HUES6 (cell line): ENCODE results near the gene RSRC1.
"Not testable (repeated sequence)": the region's sequence is repeated elsewhere in the genome, so short reads cannot be mapped to it uniquely, and the experiment has no call there.

Experiments
- H3K27ac ChIP-seq: 2 replicates; pipeline ENCODE4 v1.7.0; 2013; ENCODE audit warnings: low read depth, mild to moderate bottlenecking, low read length, inconsistent platforms
- H3K27me3 ChIP-seq: 2 replicates; pipeline ENCODE4 v1.6.1; 2013; ENCODE audit warnings: low read length; ENCODE audit not compliant: control insufficient read depth, insufficient read depth
- H3K36me3 ChIP-seq: 2 replicates; pipeline ENCODE4 v1.6.1; 2013; ENCODE audit warnings: low read length; ENCODE audit not compliant: control insufficient read depth, insufficient read depth
- H3K4me1 ChIP-seq: 2 replicates; pipeline ENCODE4 v1.6.1; 2013; ENCODE audit warnings: low read length; ENCODE audit not compliant: control insufficient read depth, insufficient read depth
- H3K4me3 ChIP-seq: 2 replicates; pipeline ENCODE4 v1.5.1; 2013; ENCODE audit warnings: low read depth, low read length
- H3K9ac ChIP-seq: one replicate; pipeline ENCODE4 v1.6.1; 2013; ENCODE audit warnings: mild to moderate bottlenecking, low read length
- H3K9me3 ChIP-seq: 2 replicates; pipeline ENCODE4 v1.6.1; 2013; ENCODE audit warnings: low read depth, low read length; ENCODE audit not compliant: control insufficient read depth, insufficient read depth

RSRC1 gene

GRCh38 chr3:158329696-158330441 lies 220.0 kb downstream of the RSRC1 start:
- not testable (repeated sequence) for H3K36me3 ChIP-seq, H3K9me3 ChIP-seq, H3K27ac ChIP-seq, H3K27me3 ChIP-seq, H3K4me1 ChIP-seq
- Histone ChIP-seq H3K9ac (peak overlapping the region; percentile 58), H3K4me3 (peak overlapping the region; percentile 63)

DNA sequence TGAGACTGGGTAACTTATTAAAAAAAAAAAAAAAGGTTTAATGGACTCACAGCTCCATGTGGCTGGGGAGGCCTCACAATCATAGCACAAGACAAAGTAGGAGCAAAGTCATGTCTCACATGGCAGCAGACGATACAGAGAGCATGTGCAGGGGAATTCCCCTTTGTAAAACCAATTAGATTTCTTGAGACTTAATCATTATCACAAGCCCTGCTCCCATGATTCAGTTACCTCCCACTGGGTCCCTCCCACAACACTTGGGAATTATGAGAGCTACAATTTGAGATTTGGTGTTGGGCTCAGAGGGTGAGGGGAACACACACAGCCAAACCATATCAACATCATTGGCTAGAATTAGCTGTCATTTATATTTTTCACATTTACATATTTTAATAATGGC lies 221.0 kb downstream of the RSRC1 start:
- no peak overlapping the region for H3K9ac ChIP-seq
- H3K4me1 ChIP-seq: peaks cover 8% of the 10 kb centered on the region; the same call in 1 of the 2 replicates
- H3K36me3 ChIP-seq: no peaks in the 10 kb centered on the region
- H3K27ac ChIP-seq: no peak overlapping the region
- no peaks in the 10 kb centered on the region for H3K27me3 ChIP-seq
- H3K9me3 ChIP-seq: no peaks in the 10 kb centered on the region
- no peak overlapping the region for H3K4me3 ChIP-seq

DNA sequence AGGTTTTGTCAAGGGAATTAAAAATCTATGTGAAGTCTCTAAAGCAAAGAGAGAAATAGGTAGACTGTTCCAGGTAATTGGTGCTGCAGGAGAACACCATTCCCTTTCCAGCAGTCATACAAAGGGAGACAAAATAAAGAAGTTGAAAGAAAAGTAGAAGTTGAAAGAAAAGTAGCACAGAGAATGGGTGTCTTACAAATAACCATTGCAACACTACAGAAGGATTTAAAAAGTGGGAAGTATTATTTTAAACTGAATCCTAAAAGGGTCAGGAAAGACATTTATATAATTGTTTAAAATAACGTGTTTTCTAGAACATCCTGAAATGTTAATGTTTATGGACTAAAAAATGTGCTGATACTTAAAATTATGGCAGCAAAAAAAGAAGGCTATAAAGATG lies 223.8 kb downstream of the RSRC1 start:
- Histone ChIP-seq H3K4me1 (peaks cover 8% of the 10 kb centered on the region; the same call in 1 of the 2 replicates), H3K27ac (no peak overlapping the region)

GRCh38 chr3:158337110-158337509 lies 227.2 kb downstream of the RSRC1 start:
- H3K36me3 ChIP-seq: no peaks in the 10 kb centered on the region
- H3K4me1 ChIP-seq: 0 out of 2 replicates have a peak, but pooled peaks cover 5% of the 10 kb centered on the region
- no peak overlapping the region for H3K9ac ChIP-seq
- no peak overlapping the region for H3K27ac ChIP-seq
- H3K4me3 ChIP-seq: no peak overlapping the region
- 0 out of 2 replicates have a peak, but pooled peaks cover 2% of the 10 kb centered on the region for H3K9me3 ChIP-seq
- H3K27me3 ChIP-seq: no peaks in the 10 kb centered on the region

More for the DNA sequence above, 223.8 kb downstream of the RSRC1 start:
- Histone ChIP-seq H3K9ac (no peak overlapping the region), H3K27me3 (no peaks in the 10 kb centered on the region), H3K36me3 (no peaks in the 10 kb centered on the region), H3K9me3 (no peaks in the 10 kb centered on the region), H3K4me3 (no peak overlapping the region)

- H3K36me3 ChIP-seq: no peaks in the 10 kb centered on the region
- H3K27me3 ChIP-seq: no peaks in the 10 kb centered on the region
- no peak overlapping the region for H3K4me3 ChIP-seq
- no peak overlapping the region for H3K27ac ChIP-seq
- 0 out of 2 replicates have a peak, but pooled peaks cover 2% of the 10 kb centered on the region for H3K9me3 ChIP-seq
- no peak overlapping the region for H3K9ac ChIP-seq
- 0 out of 2 replicates have a peak, but pooled peaks cover 3% of the 10 kb centered on the region for H3K4me1 ChIP-seq
Observed at GRCh38 chr3:158339638-158340037, 229.7 kb downstream of the RSRC1 start.

DNA sequence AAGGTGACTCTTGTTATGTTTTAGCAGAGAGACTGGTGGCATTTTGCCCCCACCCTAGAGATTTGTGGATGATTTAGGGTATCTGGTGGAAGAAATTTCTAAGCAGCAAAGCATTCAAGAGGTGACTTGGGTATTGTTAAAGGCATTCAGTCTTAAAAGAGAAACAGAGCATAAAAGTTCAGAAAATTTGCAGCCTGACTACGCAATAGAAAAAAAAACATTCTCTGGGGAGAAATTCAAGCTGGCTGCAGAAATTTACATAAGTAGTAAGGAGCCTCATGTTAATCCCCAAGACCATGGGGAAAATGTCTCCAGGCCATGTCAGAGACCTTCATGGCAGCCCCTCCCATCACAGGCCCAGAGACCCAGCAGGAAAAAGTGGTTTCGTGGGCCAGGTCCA lies 231.1 kb downstream of the RSRC1 start:
- not testable (repeated sequence) for H3K4me1 ChIP-seq, H3K4me3 ChIP-seq, H3K36me3 ChIP-seq, H3K9me3 ChIP-seq, H3K27ac ChIP-seq, H3K27me3 ChIP-seq, H3K9ac ChIP-seq

DNA sequence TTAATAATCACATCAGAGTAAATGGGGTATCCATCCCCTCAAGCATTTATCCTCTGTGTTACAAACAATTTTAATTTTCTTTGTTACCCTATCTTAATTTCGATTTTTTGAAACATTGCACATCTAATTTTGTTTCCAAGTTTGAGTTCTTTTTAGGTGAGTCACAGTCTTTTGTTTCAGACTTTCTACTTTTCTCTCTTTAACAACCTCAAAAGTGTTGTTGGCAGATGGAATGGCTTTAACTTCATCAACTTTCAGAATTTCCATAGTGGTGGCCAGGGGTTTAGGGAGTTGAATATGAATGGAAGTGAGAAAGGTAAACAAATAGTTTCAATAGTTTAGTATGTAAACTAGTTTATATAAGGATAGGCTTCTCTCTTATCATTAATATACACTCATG lies 238.1 kb downstream of the RSRC1 start:
- no peaks in the 10 kb centered on the region for H3K36me3 ChIP-seq
- no peaks in the 10 kb centered on the region; the same call in 1 of the 2 replicates for H3K4me1 ChIP-seq
- no peaks in the 10 kb centered on the region for H3K9me3 ChIP-seq
- H3K9ac ChIP-seq: no peak overlapping the region
- H3K27me3 ChIP-seq: no peaks in the 10 kb centered on the region
- H3K27ac ChIP-seq: no peak overlapping the region; the same call in 1 of the 2 replicates
- H3K4me3 ChIP-seq: no peak overlapping the region

DNA sequence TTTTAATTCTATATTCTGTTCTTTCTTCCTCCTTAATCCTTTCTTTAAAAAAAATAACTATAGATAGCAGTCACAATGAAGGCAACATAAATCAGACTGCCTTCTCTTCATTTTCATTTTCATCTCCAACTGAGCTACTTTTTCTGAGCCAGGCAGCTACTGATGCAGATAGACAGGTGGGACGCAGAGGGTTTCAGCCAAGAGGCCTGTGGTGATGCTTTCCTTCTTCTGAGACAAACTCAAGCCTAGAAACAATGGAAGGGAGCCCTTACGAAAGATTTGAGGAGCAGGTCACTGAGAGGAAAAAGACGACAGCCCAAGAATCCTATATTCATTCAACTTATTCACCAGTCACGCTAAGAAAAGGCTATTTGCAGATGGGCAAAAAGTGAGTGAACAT lies 241.1 kb downstream of the RSRC1 start:
- H3K4me3 ChIP-seq: no peak overlapping the region
- H3K9me3 ChIP-seq: no peaks in the 10 kb centered on the region
- H3K27ac ChIP-seq: no peak overlapping the region
- no peaks in the 10 kb centered on the region for H3K36me3 ChIP-seq
- H3K27me3 ChIP-seq: no peaks in the 10 kb centered on the region
- H3K9ac ChIP-seq: no peak overlapping the region
- H3K4me1 ChIP-seq: no peaks in the 10 kb centered on the region; the same call in 1 of the 2 replicates

GRCh38 chr3:158352551-158352950 lies 242.7 kb downstream of the RSRC1 start:
- Histone ChIP-seq H3K27me3 (no peaks in the 10 kb centered on the region), H3K4me3 (no peak overlapping the region), H3K27ac (no peak overlapping the region), H3K9me3 (no peaks in the 10 kb centered on the region), H3K36me3 (no peaks in the 10 kb centered on the region), H3K4me1 (no peaks in the 10 kb centered on the region; the same call in 1 of the 2 replicates), H3K9ac (no peak overlapping the region)

DNA sequence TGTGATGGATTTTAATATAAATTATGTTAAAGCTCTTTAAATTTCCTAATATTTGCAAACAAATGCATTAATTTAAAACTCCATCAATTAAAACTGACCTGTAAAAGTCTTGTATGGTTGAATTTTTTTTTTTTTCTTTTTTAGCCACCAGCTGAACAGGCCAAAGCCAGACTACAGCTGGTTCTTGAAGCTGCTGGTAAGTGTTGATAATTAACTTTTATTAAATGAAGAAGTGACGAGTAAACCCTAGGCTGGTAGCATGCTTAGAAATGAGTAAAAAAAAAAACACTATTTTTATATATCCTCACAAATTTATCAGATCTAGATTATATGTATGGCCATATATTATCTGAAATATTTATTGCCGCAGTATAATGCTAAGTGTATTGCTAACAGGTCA lies 244.8 kb downstream of the RSRC1 start:
- H3K9ac ChIP-seq: no peak overlapping the region
- no peaks in the 10 kb centered on the region for H3K27me3 ChIP-seq
- no peaks in the 10 kb centered on the region for H3K36me3 ChIP-seq
- H3K4me3 ChIP-seq: no peak overlapping the region
- no peaks in the 10 kb centered on the region for H3K4me1 ChIP-seq
- H3K9me3 ChIP-seq: no peaks in the 10 kb centered on the region
- H3K27ac ChIP-seq: no peak overlapping the region

DNA sequence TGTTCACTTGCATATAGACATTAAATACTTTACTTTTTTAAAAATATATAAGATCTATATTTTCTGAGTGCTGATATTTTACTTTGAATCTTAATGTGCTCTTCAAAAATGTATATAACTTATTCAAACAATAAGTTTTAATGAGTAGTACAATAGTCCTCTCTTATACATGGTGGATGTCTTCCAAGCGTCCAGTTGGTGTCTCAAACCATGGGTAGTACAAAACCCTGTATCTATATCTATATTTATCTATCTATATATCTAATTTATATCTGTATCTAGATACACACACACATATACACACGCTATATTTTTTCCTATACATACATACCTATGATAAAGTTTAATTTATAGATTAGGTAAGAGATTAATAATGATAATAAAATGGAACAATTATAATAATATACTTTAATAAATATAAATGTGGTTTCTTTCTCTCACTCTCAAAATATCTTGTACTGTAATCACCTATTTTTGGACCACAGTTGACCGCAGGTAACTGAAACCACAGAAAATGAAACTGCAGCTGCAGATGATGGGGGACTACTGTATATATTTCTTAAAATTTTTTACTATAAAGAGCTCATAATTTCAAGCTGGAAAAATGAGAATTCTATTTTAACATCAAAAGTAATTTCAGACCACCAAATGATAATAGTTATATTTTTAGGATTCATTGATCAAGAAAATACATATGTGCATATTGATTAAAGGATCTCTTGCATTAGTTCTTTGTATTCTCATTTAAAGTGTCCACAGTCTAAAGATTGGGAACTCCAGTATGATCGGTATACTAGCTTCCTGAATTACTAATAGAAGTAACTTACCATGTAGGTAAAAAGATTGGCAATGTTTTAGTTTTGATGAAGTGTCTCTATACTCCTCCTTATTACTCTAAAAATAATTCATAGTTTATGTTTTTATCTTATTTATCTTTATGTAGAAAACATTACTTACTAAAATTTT lies 246.0 kb downstream of the RSRC1 start:
- H3K9ac ChIP-seq: no peak overlapping the region
- no peaks in the 10 kb centered on the region for H3K36me3 ChIP-seq
- no peaks in the 10 kb centered on the region for H3K4me1 ChIP-seq
- no peaks in the 10 kb centered on the region for H3K27me3 ChIP-seq
- H3K9me3 ChIP-seq: no peaks in the 10 kb centered on the region
- H3K4me3 ChIP-seq: no peak overlapping the region
- H3K27ac ChIP-seq: no peak overlapping the region
